HS-27A (cell line): ENCODE data around the gene PSTPIP1.

Experiments used
- DNase-seq: peaks from one replicate; pipeline ENCODE4 v3.0.0-alpha.2; 2012; ENCODE audit warnings: low read depth, missing footprints

Gene PSTPIP1

DNA sequence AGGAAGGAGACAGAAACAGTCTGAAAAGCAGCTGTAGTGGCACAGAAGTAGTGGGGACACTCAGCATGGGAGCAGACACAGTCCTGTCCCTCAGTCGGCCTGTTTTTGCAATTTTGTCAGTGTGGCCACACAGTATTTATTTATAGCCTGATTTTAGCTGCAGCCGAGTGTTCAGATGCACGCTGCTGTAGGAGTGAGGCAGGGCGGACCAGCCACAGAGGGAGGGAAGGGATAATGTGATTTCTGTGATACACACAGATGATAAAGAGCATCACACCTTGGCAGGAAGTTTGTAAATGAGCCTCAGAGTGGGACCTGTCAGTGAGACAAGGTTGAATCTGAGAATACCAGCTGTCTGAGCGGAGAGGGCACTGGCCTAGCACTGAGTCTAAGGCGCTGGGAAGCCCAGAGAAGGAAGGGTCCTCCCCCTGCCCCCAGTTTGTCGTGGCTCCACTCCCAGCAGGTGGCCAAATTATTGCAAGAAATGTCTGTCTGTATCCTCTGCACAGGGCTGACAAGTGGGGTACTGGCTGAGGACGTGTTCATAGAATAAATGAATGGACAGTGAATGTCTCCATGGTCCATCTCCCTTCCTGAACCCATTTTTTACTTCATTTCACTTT lies 3.8 kb downstream of the PSTPIP1 start:
- DNase-seq = no peak

GRCh38 chr15:76999996-77000395 lies 5.1 kb downstream of the PSTPIP1 start:
- DNase-seq = no peak

DNA sequence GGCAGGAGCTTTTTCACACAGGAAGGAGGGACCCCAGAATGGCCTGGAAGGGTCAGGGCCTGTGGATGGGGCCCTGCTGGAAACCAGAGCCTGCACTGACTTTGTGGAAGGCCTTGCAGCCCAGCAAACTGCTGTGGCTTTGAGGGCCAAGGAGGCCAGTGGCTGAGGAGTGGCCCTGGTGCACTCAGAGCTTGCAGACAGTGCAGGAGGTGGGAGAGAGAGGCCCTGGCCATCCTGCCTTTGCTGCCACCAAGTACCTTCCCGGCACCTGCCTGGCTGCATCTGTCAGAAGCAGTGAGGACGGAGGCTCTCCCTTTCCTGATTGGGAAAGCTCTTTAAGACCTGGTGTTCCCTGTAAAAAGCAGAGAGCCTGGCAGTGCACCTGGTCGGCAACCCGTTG lies 6.4 kb downstream of the PSTPIP1 start:
- DNase-seq = no peak

DNA sequence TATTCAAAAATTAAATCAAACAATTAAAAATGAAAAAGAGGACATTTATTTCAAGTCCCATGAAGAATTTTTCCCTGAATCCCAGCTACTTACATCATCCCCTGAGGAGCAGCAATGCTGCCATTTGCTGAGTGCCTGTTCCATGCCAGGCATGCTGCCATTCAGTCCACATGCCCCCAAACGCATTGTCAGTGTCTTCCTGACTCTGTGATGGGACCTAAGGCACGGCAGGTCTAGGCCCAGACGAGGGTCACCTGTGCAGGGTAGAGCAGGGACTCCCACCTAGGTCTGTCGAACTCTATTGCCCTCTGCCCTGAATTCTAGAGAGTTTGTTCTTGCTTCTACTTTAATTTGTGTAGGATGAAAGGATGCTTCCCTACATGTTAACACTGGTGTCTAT lies 7.0 kb downstream of the PSTPIP1 start:
- DNase-seq = no peak

GRCh38 chr15:77002436-77002835 lies 7.5 kb downstream of the PSTPIP1 start:
- DNase-seq = no peak

- DNase-seq = no peak
Measured at GRCh38 chr15:77002954-77003912, 8.3 kb downstream of the PSTPIP1 start.

- DNase-seq = no peak
Measured at GRCh38 chr15:77004189-77004588, 9.3 kb downstream of the PSTPIP1 start.

- DNase-seq = no peak
Measured at GRCh38 chr15:77009176-77009575, 14.2 kb downstream of the PSTPIP1 start.

- DNase-seq = no peak
Measured at GRCh38 chr15:77009646-77010311, 14.9 kb downstream of the PSTPIP1 start.

GRCh38 chr15:77010312-77010686 lies 15.4 kb downstream of the PSTPIP1 start:
- no peak for DNase-seq

- no peak for DNase-seq
Measured at GRCh38 chr15:77010857-77011256, 15.9 kb downstream of the PSTPIP1 start.

- no peak for DNase-seq
Measured at GRCh38 chr15:77012117-77012712, 17.3 kb downstream of the PSTPIP1 start.

DNA sequence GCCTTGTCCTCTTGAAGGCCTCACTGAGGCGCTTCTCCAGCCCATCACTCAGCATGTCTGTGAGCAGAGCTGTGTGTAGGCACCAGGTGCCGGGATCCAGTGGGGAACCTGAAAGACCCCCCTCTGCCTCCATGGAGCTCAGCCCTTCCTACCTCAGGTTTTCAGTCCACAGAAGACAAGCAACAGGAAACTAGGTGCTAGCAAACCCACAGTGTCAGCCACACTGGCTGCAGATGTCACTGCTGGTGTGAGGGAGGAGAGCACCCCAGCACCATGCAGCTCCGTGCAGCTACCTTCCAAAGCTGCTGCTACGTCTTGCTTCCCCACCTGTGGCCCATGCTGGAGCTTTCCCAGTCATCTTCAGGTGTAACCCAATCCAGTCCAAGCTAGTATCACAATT lies 17.9 kb downstream of the PSTPIP1 start:
- no peak for DNase-seq

DNA sequence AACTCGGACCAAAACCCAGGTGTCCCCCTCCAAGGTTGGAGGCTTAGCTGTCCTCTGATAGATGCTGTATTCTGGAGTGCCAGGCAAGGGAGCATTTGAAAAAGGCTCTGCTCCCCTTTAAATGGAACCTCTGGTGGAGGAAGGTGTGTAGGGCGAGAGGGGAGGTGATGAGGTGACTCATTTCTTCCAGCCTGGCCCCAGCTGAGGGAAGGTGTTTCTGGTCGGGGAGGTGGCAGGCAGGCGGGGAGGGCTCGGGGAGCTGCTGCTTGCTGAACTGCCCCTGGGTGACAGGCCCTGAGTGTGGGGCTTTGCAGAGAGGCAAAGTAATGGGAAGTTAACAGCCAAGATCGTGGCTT lies 18.8 kb downstream of the PSTPIP1 start:
- DNase-seq = no peak

DNA sequence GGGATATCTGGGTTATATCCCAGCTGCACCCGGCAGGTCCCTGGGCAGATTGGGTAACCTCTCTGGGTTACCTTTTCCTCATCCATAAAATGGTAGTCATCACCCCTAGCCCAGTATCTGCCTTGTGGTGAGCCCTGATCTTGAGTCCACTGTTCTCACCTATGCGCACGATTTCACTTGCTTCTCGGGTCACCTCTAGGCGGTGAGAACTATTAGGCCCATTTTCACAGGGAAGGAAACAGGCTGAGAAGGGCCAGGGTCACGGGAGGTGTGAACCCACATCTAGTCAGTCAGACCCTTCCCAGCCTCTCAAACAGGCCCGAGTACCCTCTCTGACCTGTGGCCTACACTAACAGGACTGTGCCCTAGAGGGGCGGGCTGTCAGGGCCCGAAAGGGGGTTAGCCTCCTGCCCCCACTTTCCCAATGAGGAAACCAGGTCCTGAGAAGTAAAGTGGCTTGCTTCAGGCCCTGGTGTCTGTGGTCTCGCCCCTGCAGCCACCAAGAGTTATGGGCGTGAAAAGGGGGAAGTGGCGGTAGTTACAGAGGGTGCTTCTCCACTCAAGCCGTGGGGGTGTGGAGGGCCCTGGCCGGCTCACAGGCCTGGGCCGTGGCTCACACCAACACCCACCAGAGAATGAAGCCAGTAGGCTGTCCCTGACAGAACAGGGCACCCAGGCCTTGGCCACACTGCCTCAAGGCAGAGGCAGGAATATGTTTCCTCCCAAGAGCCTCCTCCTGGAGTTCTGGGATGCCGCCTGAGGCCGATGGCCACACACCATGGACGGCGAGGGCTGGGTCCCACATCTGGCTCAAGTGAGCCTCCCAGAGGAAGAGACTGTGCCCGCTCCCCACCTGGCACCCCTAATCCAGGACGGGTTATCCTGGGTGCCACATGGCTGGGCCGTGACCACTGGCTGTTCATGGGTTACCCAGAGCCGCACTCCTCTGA lies 19.5 kb downstream of the PSTPIP1 start:
- no peak for DNase-seq

DNA sequence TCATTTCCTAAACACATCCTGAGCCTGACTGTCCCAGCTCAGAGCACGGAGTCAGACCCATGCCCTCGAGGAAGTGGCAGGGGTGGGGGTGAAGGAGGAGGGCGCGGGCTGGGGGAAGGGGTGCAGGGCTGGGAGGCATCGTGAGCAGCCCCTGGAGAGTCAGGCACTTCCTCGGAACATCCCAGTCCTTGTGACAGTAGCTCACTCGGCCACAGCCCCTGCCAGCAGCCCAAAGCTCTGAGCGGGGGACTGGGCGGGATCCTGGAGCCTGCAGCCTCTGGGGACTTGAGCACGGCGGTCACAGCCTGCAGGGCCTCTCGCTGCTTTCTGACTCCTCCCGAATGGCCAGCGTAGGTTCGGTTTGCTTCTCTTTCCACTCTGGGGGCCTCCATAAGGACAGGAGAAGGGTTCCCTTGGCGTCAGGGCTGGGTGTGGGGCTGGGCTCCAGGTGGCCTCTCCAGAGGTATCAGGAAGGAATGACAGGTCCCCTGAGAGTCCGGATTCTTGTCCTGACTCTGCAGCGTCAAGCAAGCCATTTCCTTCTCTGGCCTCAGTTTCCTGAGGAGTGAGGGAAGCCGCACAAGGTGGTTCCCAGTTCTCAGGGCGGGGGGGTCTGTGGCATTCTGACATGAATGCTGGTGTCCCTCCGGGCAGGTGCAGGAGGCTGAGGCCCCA lies 20.9 kb downstream of the PSTPIP1 start:
- no peak for DNase-seq

- DNase-seq = no peak
Measured at GRCh38 chr15:77016321-77016695, 21.4 kb downstream of the PSTPIP1 start.

DNA sequence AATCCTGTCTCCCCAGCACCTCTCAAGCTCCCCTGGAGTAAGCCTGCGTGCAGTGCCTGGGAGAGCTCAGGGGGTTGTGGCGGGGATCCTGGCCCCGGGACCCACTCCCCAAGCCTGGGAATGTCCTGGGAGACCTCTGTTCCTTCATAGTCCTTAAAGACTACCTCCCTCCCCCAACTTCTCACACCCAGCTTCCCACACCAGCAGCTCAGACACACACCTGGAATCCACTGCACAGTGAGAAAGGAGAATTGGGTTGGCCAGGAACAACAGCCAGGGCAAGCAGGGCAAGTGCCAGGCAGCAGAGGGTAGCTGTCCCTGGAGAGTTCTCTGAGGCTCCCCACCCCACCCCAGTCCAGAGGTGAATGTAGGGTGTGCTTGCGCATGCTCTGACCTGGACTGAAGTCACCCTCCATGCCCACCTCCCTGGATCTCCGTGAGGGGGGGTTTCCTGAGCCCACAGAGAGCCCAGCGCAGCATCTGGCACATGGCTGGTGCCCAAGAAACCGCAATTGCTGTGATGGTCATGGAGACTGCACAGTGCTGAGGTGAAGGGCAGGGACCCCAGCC lies 22.2 kb downstream of the PSTPIP1 start:
- DNase-seq = no peak

DNA sequence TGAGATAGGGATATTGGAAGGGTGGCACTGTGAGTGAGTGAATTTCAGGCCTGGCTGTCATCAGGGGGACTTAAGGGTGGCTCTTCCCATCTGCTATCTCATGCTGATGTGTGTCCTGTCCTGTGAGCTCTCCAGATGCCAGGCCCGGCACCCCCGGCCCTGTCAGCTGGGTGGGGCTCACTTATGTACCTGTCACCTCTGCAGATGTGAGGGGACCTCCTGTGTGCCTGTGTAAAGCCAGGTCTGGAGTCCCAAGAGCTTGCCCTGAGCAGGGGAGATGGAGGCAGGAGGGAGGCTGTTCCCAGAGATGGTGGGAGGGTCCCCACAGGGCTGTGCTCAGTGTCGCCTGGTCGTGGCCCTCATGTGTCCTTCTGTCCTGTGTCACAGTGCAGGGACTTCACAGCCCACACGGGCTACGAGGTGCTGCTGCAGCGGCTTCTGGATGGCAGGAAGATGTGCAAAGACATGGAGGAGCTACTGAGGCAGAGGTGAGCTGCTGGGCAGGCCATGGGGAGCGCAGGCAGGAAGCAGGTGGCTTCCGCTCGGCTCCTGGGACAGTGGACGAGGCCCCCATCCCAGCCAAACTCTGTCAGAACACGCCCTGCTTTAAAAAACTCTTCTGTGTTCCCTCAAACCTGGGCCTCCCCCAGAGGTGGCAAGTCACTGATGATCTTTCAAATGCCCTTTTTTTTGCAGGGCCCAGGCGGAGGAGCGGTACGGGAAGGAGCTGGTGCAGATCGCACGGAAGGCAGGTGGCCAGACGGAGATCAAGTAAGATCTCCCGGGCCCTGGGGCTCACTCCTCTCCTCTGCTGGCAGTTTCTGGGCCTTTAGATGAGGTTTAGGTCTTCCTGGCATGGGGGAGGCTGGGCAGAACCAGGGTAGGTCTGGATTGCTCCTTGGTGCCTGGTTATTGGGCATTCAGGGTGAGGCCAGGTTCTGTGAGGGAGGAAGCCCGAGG lies 23.1 kb downstream of the PSTPIP1 start:
- no peak for DNase-seq
